ENCODE data around the gene HTR6. TPM values are rescaled to one million over a fixed set of nuclear protein-coding genes. Genes with fewer than 3 reads are reported as not detected.

HTR6 gene
- total RNA-seq, 4 donors from 2014 or later: not detected

DNA sequence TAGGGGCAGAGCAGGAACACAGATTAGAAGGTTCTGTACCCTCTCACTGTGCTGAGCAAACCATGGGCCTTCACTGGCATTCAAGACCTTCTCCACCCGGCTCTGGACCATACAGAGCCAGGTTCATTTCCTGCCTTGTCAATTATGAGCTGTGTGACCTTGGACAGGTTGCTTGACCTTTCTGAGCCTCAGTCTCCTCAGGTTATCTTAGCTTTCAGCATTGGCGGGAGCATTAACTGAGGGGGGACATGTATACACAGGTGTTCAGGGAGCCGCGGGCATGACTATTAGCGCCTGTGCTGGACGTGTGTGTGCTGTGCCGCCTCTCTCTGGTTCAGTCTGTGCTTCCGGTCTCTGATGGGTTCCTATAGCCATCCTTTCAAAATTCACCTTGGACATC lies 32.1 kb downstream of the HTR6 start:
- Histone ChIP-seq H3K27me3 (no peaks in the 10 kb centered on the region), H3K4me3 (replicated peaks in 1 of 3) (no peak overlapping the region), H3K27ac (no peak overlapping the region), H3K36me3 (peaks cover 11 to 15% of the 10 kb centered on the region in 2 donors), H3K9me3 (no peaks in the 10 kb centered on the region), H3K4me1 (no peaks in the 10 kb centered on the region)
- 96 to 99% methylated on average over 8 of the region's 8 CpGs for WGBS, 2 donors
- intact Hi-C loops (cut with DNase I): no loop called here
- no peak for DNase-seq
- TF ChIP-seq, protein P1, sequence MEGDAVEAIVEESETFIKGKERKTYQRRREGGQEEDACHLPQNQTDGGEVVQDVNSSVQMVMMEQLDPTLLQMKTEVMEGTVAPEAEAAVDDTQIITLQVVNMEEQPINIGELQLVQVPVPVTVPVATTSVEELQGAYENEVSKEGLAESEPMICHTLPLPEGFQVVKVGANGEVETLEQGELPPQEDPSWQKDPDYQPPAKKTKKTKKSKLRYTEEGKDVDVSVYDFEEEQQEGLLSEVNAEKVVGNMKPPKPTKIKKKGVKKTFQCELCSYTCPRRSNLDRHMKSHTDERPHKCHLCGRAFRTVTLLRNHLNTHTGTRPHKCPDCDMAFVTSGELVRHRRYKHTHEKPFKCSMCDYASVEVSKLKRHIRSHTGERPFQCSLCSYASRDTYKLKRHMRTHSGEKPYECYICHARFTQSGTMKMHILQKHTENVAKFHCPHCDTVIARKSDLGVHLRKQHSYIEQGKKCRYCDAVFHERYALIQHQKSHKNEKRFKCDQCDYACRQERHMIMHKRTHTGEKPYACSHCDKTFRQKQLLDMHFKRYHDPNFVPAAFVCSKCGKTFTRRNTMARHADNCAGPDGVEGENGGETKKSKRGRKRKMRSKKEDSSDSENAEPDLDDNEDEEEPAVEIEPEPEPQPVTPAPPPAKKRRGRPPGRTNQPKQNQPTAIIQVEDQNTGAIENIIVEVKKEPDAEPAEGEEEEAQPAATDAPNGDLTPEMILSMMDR (IDR thresholded peaks at IDR 0.05): no peak
- TF ChIP-seq POLR2A (IDR thresholded peaks at IDR 0.05): no peak

DNA sequence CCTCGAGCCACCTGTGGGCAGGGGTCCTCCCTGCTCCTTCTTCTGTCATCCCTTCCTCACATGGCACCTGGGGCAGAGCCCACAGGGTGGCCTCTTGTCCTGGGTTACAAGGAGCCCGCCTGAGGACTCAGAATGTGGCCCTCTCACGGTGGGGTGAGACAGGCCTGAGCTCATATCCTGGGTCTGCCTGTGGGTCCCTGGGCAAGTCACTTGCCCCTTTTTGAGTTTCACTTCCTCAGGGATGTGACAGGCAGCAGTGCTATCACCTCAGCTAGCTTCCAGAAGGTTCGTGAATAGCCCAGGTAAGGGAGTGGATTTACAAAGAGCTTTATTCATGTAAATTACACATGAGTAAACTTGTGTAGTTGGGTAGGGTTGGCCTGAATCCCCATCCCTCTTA lies 33.5 kb downstream of the HTR6 start:
- H3K27me3 ChIP-seq: no peaks in the 10 kb centered on the region
- H3K36me3 ChIP-seq: peaks cover 10 to 15% of the 10 kb centered on the region in 2 donors
- no peak overlapping the region for H3K27ac ChIP-seq
- DNase-seq: no peak
- no peak overlapping the region for H3K4me3 ChIP-seq (replicated peaks in 1 of 3)
- 87 to 100% methylated on average over 3 to 4 of the region's 4 CpGs for WGBS, 2 donors
- no peaks in the 10 kb centered on the region for H3K9me3 ChIP-seq
- intact Hi-C loops (cut with DNase I): no loop called here
- H3K4me1 ChIP-seq: no peaks in the 10 kb centered on the region
- TF ChIP-seq POLR2A (IDR thresholded peaks at IDR 0.05): no peak
- TF ChIP-seq, protein P1 (IDR thresholded peaks at IDR 0.05): no peak

DNA sequence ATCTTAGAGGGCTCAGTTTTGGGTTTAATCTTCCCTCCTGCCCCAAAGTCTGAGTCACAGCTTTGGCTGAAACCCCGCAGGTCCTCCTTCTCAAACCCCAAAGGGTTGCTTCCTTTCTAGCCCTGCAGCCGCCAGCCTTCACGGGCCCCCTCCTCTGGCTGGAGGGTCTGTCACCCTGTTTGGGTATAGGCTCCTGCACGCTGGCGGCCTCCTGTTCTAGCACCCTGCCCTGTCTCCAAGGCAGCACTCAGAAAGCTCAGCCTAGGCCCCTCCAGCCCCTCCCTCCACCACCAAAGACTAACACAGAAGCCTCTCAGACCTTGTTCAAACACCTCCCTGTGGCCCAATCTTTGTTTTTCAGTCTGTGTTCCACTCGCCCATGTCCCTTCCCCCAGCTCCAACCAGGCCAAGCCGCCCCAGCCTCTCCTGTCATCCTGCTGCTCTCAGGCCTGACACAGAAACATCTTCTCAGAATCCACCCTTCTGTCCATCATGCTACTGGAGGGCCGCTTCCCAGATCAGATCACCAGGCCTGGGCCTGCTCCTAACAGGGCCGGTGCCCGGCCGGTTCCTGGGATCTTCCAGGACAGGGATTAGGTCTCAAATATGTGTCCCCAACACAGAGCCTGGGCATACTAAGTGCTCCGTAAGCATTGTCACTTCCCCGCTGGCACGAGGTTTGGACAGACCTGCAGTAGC lies 35.6 kb downstream of the HTR6 start:
- no peaks in the 10 kb centered on the region for H3K9me3 ChIP-seq
- no peaks in the 10 kb centered on the region for H3K27me3 ChIP-seq
- DNase-seq: no peak
- 94% methylated on average over 13 to 14 of the region's 14 CpGs for WGBS, 2 donors
- no peak for TF ChIP-seq POLR2A (IDR thresholded peaks at IDR 0.05)
- TF ChIP-seq, protein P1 (IDR thresholded peaks at IDR 0.05): no peak
- H3K4me3 ChIP-seq (replicated peaks in 1 of 3): no peak overlapping the region
- intact Hi-C loops (cut with DNase I): no loop called here
- H3K4me1 ChIP-seq: peaks cover 0 to 7% of the 10 kb centered on the region in 2 donors
- H3K27ac ChIP-seq: no peak overlapping the region
- H3K36me3 ChIP-seq: peaks cover 4 to 5% of the 10 kb centered on the region in 2 donors

DNA sequence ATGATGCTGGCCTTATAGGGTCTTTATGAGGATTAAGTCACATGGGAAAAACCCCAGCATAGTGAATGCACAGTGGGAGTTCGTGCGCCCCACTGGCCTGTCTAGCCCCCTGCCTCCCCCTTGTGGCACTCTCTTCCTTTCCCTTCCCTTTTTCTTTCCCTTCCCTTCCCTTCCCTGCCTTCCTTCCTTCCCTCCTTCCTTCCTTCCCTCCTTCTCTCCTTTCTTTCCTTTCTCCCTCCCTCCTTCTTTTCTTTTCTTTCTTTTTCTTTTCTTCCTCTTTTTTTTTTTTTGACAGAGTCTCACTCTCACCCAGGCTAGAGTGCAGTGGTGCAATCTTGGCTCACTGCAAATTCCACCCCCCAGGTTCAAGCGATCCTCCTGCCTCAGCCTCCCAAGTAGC lies 38.6 kb downstream of the HTR6 start:
- no peak for TF ChIP-seq POLR2A (IDR thresholded peaks at IDR 0.05)
- TF ChIP-seq, protein P1 (IDR thresholded peaks at IDR 0.05): no peak
- 93 to 95% methylated on average over 3 of the region's 3 CpGs for WGBS, 2 donors
- Histone ChIP-seq H3K27me3 (no peaks in the 10 kb centered on the region), H3K27ac (no peak overlapping the region), H3K4me3 (replicated peaks in 1 of 3) (no peak overlapping the region), H3K36me3 (peaks cover 0 to 4% of the 10 kb centered on the region in 2 donors), H3K4me1 (peaks cover 0 to 7% of the 10 kb centered on the region in 2 donors), H3K9me3 (no peaks in the 10 kb centered on the region)
- intact Hi-C loops (cut with DNase I): no loop called here
- no peak for DNase-seq

DNA sequence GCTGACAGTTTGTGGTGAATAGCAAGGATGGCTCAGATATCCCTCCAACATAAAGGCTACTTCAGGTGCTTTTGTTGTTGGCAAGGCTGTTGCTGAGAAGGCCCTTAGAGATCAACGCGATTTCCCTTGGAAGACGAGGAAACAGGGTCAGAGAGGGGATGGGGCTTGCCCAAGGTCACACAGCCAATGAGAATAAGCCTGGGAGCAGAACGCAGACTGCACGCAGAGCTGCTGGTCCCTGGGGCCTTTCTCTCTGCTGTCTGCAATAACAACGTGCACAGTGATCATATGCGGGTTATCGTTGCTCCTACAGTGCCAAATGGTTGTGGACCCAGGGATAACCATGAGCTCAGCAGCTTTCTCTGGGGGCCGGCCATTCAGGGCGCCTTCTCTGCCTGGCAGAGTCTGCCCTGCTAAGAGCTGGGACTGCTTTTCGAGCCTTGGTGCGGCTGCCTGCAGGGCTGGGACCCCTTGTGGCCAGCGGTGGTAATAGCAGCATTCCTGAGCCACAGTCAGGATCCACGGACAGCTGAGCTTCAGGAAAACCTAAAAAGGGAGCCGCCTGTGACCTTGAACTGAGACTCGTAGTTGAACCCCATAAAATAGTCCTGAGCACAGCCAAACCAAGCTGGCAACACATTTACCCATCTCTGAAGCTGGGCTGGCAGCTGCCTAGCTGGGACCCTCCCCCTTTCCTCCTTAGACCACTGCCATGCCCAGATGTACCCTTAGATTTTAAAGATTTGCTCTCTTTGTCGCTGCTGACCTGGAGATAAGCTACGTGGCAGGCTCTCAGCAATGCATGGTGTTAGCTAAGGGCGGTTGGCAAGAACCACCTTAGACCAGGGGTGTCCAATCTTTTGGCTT lies 39.8 kb downstream of the HTR6 start:
- intact Hi-C loops (cut with DNase I): no loop called here

More for the DNA sequence above, 39.8 kb downstream of the HTR6 start:
- Histone ChIP-seq H3K9me3 (no peaks in the 10 kb centered on the region), H3K27ac (no peak overlapping the region), H3K4me1 (peaks cover 0 to 7% of the 10 kb centered on the region in 2 donors), H3K27me3 (no peaks in the 10 kb centered on the region), H3K36me3 (peaks cover 0 to 4% of the 10 kb centered on the region in 2 donors), H3K4me3 (replicated peaks in 1 of 3) (no peak overlapping the region)
- no peak for TF ChIP-seq POLR2A (IDR thresholded peaks at IDR 0.05)
- TF ChIP-seq, protein P1 (IDR thresholded peaks at IDR 0.05): peak; percentile 63 to 93 (median 80)
- peak; percentile 63 to 73 for DNase-seq
- WGBS, 2 donors: 32 to 45% methylated on average over 11 to 19 of the region's 19 CpGs
